ENCODE results near the gene MVB12B.

GRCh38 chr9:126521976-126522590 is 195.5 kb downstream of the MVB12B start:
- TF ChIP-seq EZH2 (IDR thresholded peaks at IDR 0.05) (no peak), FOXP2 (optimal IDR thresholded peaks at IDR 0.05; ENCODE audit: control extremely low read depth, extremely low read length, insufficient read depth) (no peak)
